ENCODE data around the gene PRRT3.

PRRT3 gene

DNA sequence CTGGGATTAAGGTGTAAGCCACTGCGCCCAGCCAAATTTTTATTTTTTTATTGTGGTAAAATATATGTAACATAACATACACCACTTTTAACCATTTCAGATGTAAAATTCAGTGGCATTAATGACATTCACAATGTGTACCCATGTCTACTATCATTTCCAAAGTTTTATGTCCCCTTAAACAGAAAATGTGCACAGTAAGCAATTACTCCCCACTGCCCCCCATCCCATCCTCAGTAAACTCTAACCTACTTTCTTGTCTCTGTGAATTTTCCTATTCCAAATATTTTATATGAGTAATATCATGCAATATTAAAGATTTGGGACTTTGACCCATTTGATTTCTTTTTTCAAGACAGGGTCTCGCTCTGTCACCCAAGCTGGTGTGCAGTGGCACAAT lies 14.6 kb upstream of the PRRT3 start:
- Histone ChIP-seq H3K4me3 (ENCODE audit: low read length in 2 of 2) (no peak overlapping the region), H3K9ac (ENCODE audit: low read length in 2 of 2) (no peak overlapping the region), H3K36me3 (ENCODE audit: control insufficient read depth in 2 of 2, insufficient read depth in 2 of 2, low read length in 2 of 2) (peaks cover 38 to 42% of the 10 kb centered on the region in 2 donors), H3K4me1 (ENCODE audit: control insufficient read depth, insufficient read depth, low read length) (peaks cover 3% of the 10 kb centered on the region), H3K27me3 (ENCODE audit: control insufficient read depth in 1 of 2, insufficient read depth in 2 of 2, low read length in 2 of 2) (no peaks in the 10 kb centered on the region), H3K27ac (ENCODE audit: low read length) (no peak overlapping the region), H3K9me3 (ENCODE audit: control insufficient read depth in 2 of 2, low read length in 2 of 2) (no peaks in the 10 kb centered on the region)

DNA sequence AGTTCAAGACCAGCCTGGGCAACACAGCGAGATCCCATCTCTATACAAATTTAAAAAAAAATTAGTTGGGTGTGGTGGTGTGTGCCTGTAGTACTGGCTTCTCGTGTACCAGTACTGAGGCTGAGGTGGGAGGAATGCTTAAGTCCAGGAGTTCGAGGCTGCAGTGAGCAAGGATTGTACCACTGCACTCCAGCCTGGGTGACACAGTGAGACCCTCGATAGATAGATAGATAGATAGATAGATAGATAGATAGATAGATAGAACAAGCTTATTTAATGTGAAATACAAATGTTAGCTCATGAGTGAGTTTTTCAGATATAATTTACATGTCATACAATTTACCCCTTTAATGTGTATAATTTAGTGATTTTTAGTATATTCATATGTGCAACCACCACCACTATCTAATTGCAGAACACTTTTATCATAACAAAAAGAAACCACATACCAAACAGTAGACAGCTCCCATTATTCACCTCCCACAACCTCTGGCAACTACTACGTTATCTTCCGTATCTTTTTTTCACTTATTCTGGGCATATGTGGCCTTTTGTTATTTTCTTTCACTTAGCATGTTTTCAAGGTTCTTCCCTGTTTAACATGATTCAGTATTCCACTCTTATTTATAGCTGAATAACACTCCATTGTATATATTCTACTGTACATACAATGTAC lies 13.1 kb upstream of the PRRT3 start:
- Histone ChIP-seq H3K27me3 (ENCODE audit: control insufficient read depth in 1 of 2, insufficient read depth in 2 of 2, low read length in 2 of 2) (no peaks in the 10 kb centered on the region), H3K9me3 (ENCODE audit: control insufficient read depth in 2 of 2, low read length in 2 of 2) (no peaks in the 10 kb centered on the region), H3K27ac (ENCODE audit: low read length) (no peak overlapping the region), H3K9ac (ENCODE audit: low read length in 2 of 2) (no peak overlapping the region), H3K4me1 (ENCODE audit: control insufficient read depth, insufficient read depth, low read length) (no peaks in the 10 kb centered on the region), H3K4me3 (ENCODE audit: low read length in 2 of 2) (no peak overlapping the region), H3K36me3 (ENCODE audit: control insufficient read depth in 2 of 2, insufficient read depth in 2 of 2, low read length in 2 of 2) (peaks cover 33 to 35% of the 10 kb centered on the region in 2 donors)

DNA sequence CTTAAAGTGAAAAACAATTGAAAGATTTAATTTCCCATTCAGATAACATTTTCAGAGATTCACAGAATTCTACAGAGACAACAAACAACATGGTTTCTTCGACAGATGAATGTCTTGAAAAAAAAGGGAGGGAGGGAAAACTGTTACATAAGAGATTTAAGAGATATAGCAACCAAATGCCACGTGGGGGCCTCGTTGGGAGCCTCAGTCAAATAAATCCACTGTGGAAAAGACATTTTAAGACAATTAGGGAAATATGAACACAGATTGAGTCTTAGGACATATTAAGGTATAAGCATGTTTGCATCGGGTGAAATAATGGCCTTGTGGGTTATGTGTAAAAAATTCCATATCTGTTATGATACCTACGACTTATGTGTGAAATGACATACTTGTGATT lies 5.0 kb upstream of the PRRT3 start:
- peaks cover 3 to 13% of the 10 kb centered on the region in 2 donors for H3K36me3 ChIP-seq (ENCODE audit: control insufficient read depth in 2 of 2, insufficient read depth in 2 of 2, low read length in 2 of 2)
- H3K4me3 ChIP-seq (ENCODE audit: low read length in 2 of 2), result no peak overlapping the region
- H3K4me1 ChIP-seq (ENCODE audit: control insufficient read depth, insufficient read depth, low read length), result peaks cover 16% of the 10 kb centered on the region
- no peak overlapping the region for H3K9ac ChIP-seq (ENCODE audit: low read length in 2 of 2)
- no peaks in the 10 kb centered on the region for H3K27me3 ChIP-seq (ENCODE audit: control insufficient read depth in 1 of 2, insufficient read depth in 2 of 2, low read length in 2 of 2)
- H3K27ac ChIP-seq (ENCODE audit: low read length), result no peak overlapping the region
- H3K9me3 ChIP-seq (ENCODE audit: control insufficient read depth in 2 of 2, low read length in 2 of 2), result no peaks in the 10 kb centered on the region

DNA sequence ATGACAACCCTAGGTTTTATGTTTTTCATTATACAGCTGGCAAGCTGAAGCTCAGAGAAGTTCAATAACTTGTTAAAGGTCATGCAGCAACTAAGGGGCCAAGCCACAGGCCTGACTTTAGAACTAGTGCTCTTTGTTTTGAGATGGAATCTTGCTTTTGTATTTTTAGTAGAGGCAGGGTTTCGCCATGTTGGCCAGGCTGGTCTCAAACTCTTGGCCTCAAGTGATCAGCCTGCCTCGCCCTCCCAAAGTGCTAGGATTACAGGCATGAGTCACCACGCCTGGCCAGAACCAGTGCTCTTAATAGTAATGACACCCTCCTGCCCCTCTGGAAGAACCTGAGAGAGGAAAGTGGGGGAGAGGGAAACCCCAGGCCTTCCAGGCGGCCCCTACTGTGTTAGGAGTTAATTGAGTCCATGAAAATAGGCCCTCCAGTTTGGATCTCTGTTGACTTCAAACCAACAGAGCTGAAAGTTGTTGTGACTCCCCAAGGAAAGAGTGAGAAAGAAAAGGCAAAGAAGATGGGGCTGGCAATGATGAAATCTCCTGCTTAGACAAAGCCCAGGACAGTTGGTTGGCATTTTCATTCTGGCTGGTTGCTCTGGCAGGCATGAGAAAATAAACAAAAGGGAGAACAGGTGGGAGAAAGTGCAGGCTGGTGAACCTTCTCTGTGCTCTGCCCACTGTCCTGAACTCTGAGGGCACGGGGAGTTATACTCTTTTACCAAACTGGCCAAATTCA lies 3.6 kb upstream of the PRRT3 start:
- no peak overlapping the region for H3K4me3 ChIP-seq (ENCODE audit: low read length in 2 of 2)
- no peak overlapping the region for H3K9ac ChIP-seq (ENCODE audit: low read length in 2 of 2)
- H3K9me3 ChIP-seq (ENCODE audit: control insufficient read depth in 2 of 2, low read length in 2 of 2), result no peaks in the 10 kb centered on the region
- H3K27me3 ChIP-seq (ENCODE audit: control insufficient read depth in 1 of 2, insufficient read depth in 2 of 2, low read length in 2 of 2), result no peaks in the 10 kb centered on the region
- H3K27ac ChIP-seq (ENCODE audit: low read length), result peak overlapping the region; percentile 70
- peaks cover 0 to 8% of the 10 kb centered on the region in 2 donors for H3K36me3 ChIP-seq (ENCODE audit: control insufficient read depth in 2 of 2, insufficient read depth in 2 of 2, low read length in 2 of 2)
- H3K4me1 ChIP-seq (ENCODE audit: control insufficient read depth, insufficient read depth, low read length), result peaks cover 24% of the 10 kb centered on the region

DNA sequence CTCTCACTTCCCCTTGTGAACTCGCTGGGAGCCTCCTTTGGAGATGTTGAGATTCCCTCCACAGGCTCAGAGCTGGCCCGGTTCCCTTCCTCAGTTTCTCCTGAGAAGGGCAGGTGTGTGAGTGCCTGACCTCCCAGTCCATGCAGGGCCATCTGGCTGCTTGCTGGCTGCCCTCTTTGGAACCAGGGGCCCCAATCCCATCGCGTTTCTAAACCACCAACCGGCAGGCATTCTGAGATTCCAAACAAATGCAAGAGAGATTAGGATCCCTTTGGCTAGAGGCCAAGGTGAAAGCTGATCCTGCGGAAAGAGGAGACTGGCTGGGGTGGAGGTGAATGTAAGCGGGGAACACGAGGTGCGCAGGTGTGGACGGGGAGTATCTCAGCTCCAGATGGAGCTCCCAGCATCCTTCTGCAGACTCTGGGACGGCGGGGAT lies 2.9 kb upstream of the PRRT3 start:
- peaks cover 24% of the 10 kb centered on the region for H3K4me1 ChIP-seq (ENCODE audit: control insufficient read depth, insufficient read depth, low read length)
- H3K4me3 ChIP-seq (ENCODE audit: low read length in 2 of 2), result no peak overlapping the region
- no peak overlapping the region for H3K9ac ChIP-seq (ENCODE audit: low read length in 2 of 2)
- no peaks in the 10 kb centered on the region for H3K9me3 ChIP-seq (ENCODE audit: control insufficient read depth in 2 of 2, low read length in 2 of 2)
- H3K36me3 ChIP-seq (ENCODE audit: control insufficient read depth in 2 of 2, insufficient read depth in 2 of 2, low read length in 2 of 2), result peaks cover 0 to 4% of the 10 kb centered on the region in 2 donors
- H3K27ac ChIP-seq (ENCODE audit: low read length), result peak overlapping the region; percentile 70
- no peaks in the 10 kb centered on the region for H3K27me3 ChIP-seq (ENCODE audit: control insufficient read depth in 1 of 2, insufficient read depth in 2 of 2, low read length in 2 of 2)

DNA sequence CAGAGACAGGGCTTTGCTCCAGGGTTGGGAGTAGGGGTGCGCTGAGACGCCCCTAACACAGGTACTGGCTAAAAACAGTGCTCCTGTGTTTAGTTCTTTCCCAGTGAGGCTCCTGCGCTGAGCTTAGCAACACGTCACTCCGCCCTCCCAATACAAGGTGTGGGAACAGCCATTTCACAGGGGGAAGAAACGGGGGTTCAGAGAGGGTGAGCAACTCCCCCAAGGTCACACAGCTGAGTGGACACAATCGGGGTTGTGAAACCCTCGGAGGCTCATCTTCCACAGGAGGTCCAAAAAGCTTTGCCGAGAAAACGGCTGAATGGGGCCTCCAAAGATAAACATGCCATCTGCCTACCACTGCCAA lies 628 bp downstream of the PRRT3 start:
- Histone ChIP-seq H3K36me3 (ENCODE audit: control insufficient read depth in 2 of 2, insufficient read depth in 2 of 2, low read length in 2 of 2) (peaks cover 0 to 4% of the 10 kb centered on the region in 2 donors), H3K4me3 (ENCODE audit: low read length in 2 of 2) (peak overlapping the region; percentile 65 to 79), H3K27ac (ENCODE audit: low read length) (no peak overlapping the region), H3K27me3 (ENCODE audit: control insufficient read depth in 1 of 2, insufficient read depth in 2 of 2, low read length in 2 of 2) (no peaks in the 10 kb centered on the region), H3K4me1 (ENCODE audit: control insufficient read depth, insufficient read depth, low read length) (peaks cover 39% of the 10 kb centered on the region), H3K9ac (ENCODE audit: low read length in 2 of 2) (peak overlapping the region; percentile 51 to 55), H3K9me3 (ENCODE audit: control insufficient read depth in 2 of 2, low read length in 2 of 2) (no peaks in the 10 kb centered on the region)

DNA sequence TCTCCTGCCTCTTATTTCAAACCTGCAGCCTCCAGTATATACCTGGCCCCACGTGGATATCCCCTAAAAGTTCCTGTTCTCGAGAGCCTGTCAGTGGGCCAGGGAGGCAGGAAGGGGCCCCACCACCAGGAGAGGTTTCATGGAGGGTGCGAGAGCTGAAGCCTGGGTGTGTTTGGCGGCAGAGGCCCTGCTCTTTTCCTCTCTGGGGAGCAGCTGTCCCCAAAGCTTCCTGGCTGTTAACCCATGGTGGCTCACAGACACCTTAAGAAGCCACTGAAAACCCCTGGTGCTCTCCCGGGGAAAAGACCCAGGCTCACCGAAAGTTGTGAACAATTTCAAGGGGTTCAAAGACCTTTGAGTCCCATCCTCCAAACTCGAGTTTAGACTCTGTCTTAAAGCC lies 1.1 kb downstream of the PRRT3 start:
- H3K36me3 ChIP-seq (ENCODE audit: control insufficient read depth in 2 of 2, insufficient read depth in 2 of 2, low read length in 2 of 2), result peaks cover 0 to 4% of the 10 kb centered on the region in 2 donors
- peak overlapping the region in 1 of 2 donors; percentile 79 for H3K4me3 ChIP-seq (ENCODE audit: low read length in 2 of 2)
- H3K9me3 ChIP-seq (ENCODE audit: control insufficient read depth in 2 of 2, low read length in 2 of 2), result no peaks in the 10 kb centered on the region
- peaks cover 39% of the 10 kb centered on the region for H3K4me1 ChIP-seq (ENCODE audit: control insufficient read depth, insufficient read depth, low read length)
- H3K27ac ChIP-seq (ENCODE audit: low read length), result no peak overlapping the region
- no peak overlapping the region for H3K9ac ChIP-seq (ENCODE audit: low read length in 2 of 2)
- H3K27me3 ChIP-seq (ENCODE audit: control insufficient read depth in 1 of 2, insufficient read depth in 2 of 2, low read length in 2 of 2), result no peaks in the 10 kb centered on the region

DNA sequence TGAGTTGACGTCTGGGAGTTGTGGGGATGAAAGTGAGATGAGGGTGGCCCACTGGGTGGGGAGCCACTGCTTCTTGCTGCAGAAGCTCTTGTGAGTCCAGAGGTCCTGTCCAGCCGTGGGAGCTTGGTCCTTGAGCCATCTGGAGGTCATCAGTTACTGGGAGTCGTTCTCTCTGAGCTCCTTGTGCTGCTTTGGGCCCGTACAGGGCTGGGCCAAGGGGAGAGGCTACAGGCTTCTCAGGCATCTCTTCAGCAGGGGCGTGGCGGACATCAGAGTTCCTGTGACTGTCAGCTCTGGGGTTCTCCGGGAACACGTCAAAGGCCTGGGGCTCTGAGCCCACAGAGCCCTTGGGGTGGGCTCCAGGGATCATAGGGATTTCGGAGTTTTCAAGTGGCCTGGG lies 2.6 kb downstream of the PRRT3 start:
- no peaks in the 10 kb centered on the region for H3K9me3 ChIP-seq (ENCODE audit: control insufficient read depth in 2 of 2, low read length in 2 of 2)
- H3K27ac ChIP-seq (ENCODE audit: low read length), result no peak overlapping the region
- no peaks in the 10 kb centered on the region for H3K27me3 ChIP-seq (ENCODE audit: control insufficient read depth in 1 of 2, insufficient read depth in 2 of 2, low read length in 2 of 2)
- no peak overlapping the region for H3K4me3 ChIP-seq (ENCODE audit: low read length in 2 of 2)
- H3K4me1 ChIP-seq (ENCODE audit: control insufficient read depth, insufficient read depth, low read length), result peaks cover 33% of the 10 kb centered on the region
- no peak overlapping the region for H3K9ac ChIP-seq (ENCODE audit: low read length in 2 of 2)
- peaks cover under 1 to 7% of the 10 kb centered on the region in 2 donors for H3K36me3 ChIP-seq (ENCODE audit: control insufficient read depth in 2 of 2, insufficient read depth in 2 of 2, low read length in 2 of 2)

DNA sequence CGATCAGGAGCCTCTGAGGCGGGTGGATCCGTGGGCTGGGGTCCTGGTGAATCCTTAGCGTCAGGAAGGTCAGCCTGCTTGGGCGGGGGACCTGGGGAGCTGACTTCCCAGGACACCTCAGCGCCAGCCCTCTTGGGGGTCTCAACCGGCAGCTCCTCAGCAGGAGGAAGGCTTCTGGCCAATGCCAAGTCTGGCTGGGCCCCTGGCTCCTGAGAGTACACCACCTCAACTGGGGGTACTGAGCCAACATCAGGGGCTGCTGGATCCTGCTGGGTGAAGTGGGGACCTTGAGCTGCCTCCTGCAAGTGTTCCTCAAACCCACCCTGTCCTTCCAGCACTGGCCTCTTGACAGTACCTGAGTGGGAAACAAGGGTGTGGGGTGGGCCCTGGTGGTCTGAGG lies 3.1 kb downstream of the PRRT3 start:
- no peaks in the 10 kb centered on the region for H3K27me3 ChIP-seq (ENCODE audit: control insufficient read depth in 1 of 2, insufficient read depth in 2 of 2, low read length in 2 of 2)
- H3K4me1 ChIP-seq (ENCODE audit: control insufficient read depth, insufficient read depth, low read length), result peaks cover 33% of the 10 kb centered on the region
- H3K9me3 ChIP-seq (ENCODE audit: control insufficient read depth in 2 of 2, low read length in 2 of 2), result no peaks in the 10 kb centered on the region
- peaks cover 5 to 8% of the 10 kb centered on the region in 2 donors for H3K36me3 ChIP-seq (ENCODE audit: control insufficient read depth in 2 of 2, insufficient read depth in 2 of 2, low read length in 2 of 2)
- H3K9ac ChIP-seq (ENCODE audit: low read length in 2 of 2), result no peak overlapping the region
- H3K4me3 ChIP-seq (ENCODE audit: low read length in 2 of 2), result no peak overlapping the region
- H3K27ac ChIP-seq (ENCODE audit: low read length), result no peak overlapping the region

DNA sequence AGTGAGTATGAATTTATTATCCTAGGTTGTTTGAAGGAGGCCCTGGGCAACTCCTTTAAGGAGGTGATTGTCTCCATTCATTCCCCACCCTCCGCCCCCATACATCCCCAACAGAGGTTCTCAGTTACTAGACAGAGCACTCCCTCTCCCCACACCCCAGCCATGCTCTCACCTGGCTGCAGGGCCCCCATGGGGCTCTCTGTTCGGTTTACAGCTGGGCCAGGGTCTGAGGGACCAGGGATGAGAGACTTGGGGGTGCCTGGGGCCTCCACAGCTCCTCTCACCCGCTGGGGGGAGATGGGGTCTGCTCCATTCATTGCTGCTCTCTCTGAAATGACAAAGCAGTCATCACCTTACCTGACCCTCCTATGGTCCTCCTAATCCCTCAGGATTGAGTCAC lies 3.6 kb downstream of the PRRT3 start:
- H3K9me3 ChIP-seq (ENCODE audit: control insufficient read depth in 2 of 2, low read length in 2 of 2), result no peaks in the 10 kb centered on the region
- H3K4me1 ChIP-seq (ENCODE audit: control insufficient read depth, insufficient read depth, low read length), result peaks cover 33% of the 10 kb centered on the region
- no peak overlapping the region for H3K27ac ChIP-seq (ENCODE audit: low read length)
- H3K4me3 ChIP-seq (ENCODE audit: low read length in 2 of 2), result no peak overlapping the region
- H3K36me3 ChIP-seq (ENCODE audit: control insufficient read depth in 2 of 2, insufficient read depth in 2 of 2, low read length in 2 of 2), result peaks cover 9 to 10% of the 10 kb centered on the region in 2 donors
- H3K9ac ChIP-seq (ENCODE audit: low read length in 2 of 2), result no peak overlapping the region
- H3K27me3 ChIP-seq (ENCODE audit: control insufficient read depth in 1 of 2, insufficient read depth in 2 of 2, low read length in 2 of 2), result no peaks in the 10 kb centered on the region
